SK-N-SH (cell line): ENCODE data around the gene MAGI3. TPM values are rescaled to one million over a fixed set of nuclear protein-coding genes. Genes with fewer than 3 reads are reported as not detected.

ENCODE experiments used
- CTCF ChIA-PET: fragments of 300-600, 350-600 bp; formaldehyde crosslinking; extraction: SDS; loops from one replicate; lab custom pipeline; 2021; lab: Yijun Ruan, JAX
- POLR2A ChIA-PET: fragments of 350-600 bp; sonication (Branson Sonifier 250); formaldehyde crosslinking; extraction: SDS; loops from one replicate; lab custom pipeline; 2020; ENCODE audit warnings: antibody characterized with exemption, inconsistent platforms; lab: Yijun Ruan, JAX
- DNase-seq: peaks from one replicate; pipeline ENCODE4 v3.0.0; 2012
- H2AFZ ChIP-seq: fragments of 200-600 bp; sonication (generic); 2 replicates; pipeline ENCODE4 v1.8.1; 2016; ENCODE audit warnings: antibody characterized with exemption, mild to moderate bottlenecking, low read depth
- H3F3A ChIP-seq: fragments of 200-600 bp; sonication (generic); replicated peaks from 2 replicates; pipeline ENCODE3; 2016; ENCODE audit warnings: antibody characterized with exemption, mild to moderate bottlenecking; ENCODE audit not compliant: insufficient read depth
- H3K27ac ChIP-seq, 2 experiments: fragments of 200-500 bp in 1 of 2; fragments of 200-600 bp in 1 of 2; sonication (Bioruptor generic) in 1 of 2; sonication (generic), shearing (Covaris generic) in 1 of 2; 2 replicates each; pipeline versions ENCODE4 v1.5.1 to v1.6.1; 2014 to 2016; ENCODE audit warnings: low read depth in 2 of 2, inconsistent platforms in 1 of 2, low read length in 1 of 2, mild to moderate bottlenecking in 1 of 2, mixed read lengths in 1 of 2
- H3K27me3 ChIP-seq: fragments of 200-600 bp; sonication (generic), shearing (Covaris generic); 2 replicates; pipeline ENCODE4 v1.6.1; 2016; ENCODE audit warnings: mixed run types; ENCODE audit not compliant: insufficient read depth
- H3K36me3 ChIP-seq, 2 experiments: fragments of 200-500 bp in 1 of 2; fragments of 200-600 bp in 1 of 2; sonication (Bioruptor generic) in 1 of 2; sonication (generic) in 1 of 2; replicated peaks in 1 of 2; 2 replicates each; pipeline versions ENCODE3 to v1.5.1; 2014 to 2016; ENCODE audit warnings: low read length in 1 of 2, mild to moderate bottlenecking in 1 of 2; ENCODE audit not compliant: insufficient read depth in 2 of 2, control insufficient read depth in 1 of 2
- H3K4me1 ChIP-seq, 2 experiments: fragments of 200-500 bp in 1 of 2; fragments of 200-600 bp in 1 of 2; sonication (Bioruptor generic) in 1 of 2; sonication (generic), shearing (Covaris generic) in 1 of 2; 2 replicates each; pipeline versions ENCODE4 v1.5.1 to v1.6.1; 2014 to 2016; ENCODE audit warnings: low read depth in 1 of 2, low read length in 1 of 2, mixed run types in 1 of 2; ENCODE audit not compliant: insufficient read depth in 2 of 2, control insufficient read depth in 1 of 2
- H3K4me2 ChIP-seq: fragments of 200-600 bp; sonication (generic), shearing (Covaris generic); 2 replicates; pipeline ENCODE4 v1.6.1; 2017; ENCODE audit warnings: mixed run types
- H3K4me3 ChIP-seq, 2 experiments: fragments of 200-500 bp in 1 of 2; fragments of 200-600 bp in 1 of 2; sonication (Bioruptor generic) in 1 of 2; sonication (generic), shearing (Covaris generic) in 1 of 2; 2 replicates each; pipeline versions ENCODE4 v1.5.1 to v1.8.1; 2014 to 2016; ENCODE audit warnings: low read depth in 2 of 2, inconsistent platforms in 1 of 2, low read length in 1 of 2, mild to moderate bottlenecking in 1 of 2, mixed read lengths in 1 of 2, moderate library complexity in 1 of 2
- H3K79me2 ChIP-seq: fragments of 200-600 bp; sonication (generic); 2 replicates; pipeline ENCODE4 v1.8.1; 2017; ENCODE audit warnings: mild to moderate bottlenecking; ENCODE audit not compliant: insufficient read depth
- H3K9ac ChIP-seq: fragments of 200-600 bp; sonication (generic); 2 replicates; pipeline ENCODE4 v1.6.1; 2017; ENCODE audit warnings: mixed run types
- H3K9me2 ChIP-seq: fragments of 200-600 bp; sonication (generic); 2 replicates; pipeline ENCODE4 v1.6.1; 2017; ENCODE audit warnings: mixed run types
- H3K9me3 ChIP-seq: fragments of 200-600 bp; sonication (generic); 2 replicates; pipeline ENCODE4 v1.6.1; 2017; ENCODE audit warnings: mixed run types, mild to moderate bottlenecking, moderate library complexity
- H4K20me1 ChIP-seq: fragments of 200-600 bp; sonication (generic); 2 replicates; pipeline ENCODE4 v1.6.1; 2017; ENCODE audit warnings: mild to moderate bottlenecking, mixed run types; ENCODE audit not compliant: insufficient read depth
- CHD2 ChIP-seq: fragments of 150-350 bp; IDR thresholded peaks from 2 replicates; pipeline ENCODE4 v1.6.1; 2018; ENCODE audit warnings: low read length; ENCODE audit not compliant: partially characterized antibody
- EP300 ChIP-seq, 2 experiments: IDR thresholded peaks; 2 replicates each; pipeline versions ENCODE4 v1.4.0 to v1.6.1; 2012; ENCODE audit warnings: borderline replicate concordance in 1 of 2, low read depth in 1 of 2, low read length in 1 of 2
- EZH2phosphoT487 ChIP-seq: fragments of 200-600 bp; sonication (generic); IDR thresholded peaks from 2 replicates; pipeline ENCODE4 v1.6.1; 2017; ENCODE audit warnings: low read depth, mixed run types, mild to moderate bottlenecking, antibody characterized with exemption, moderate library complexity, borderline replicate concordance
- GABPA ChIP-seq: IDR thresholded peaks from 2 replicates; pipeline ENCODE4 v1.4.0; 2012; ENCODE audit warnings: low read depth, mild to moderate bottlenecking
- MEF2A ChIP-seq: IDR thresholded peaks from 2 replicates; pipeline ENCODE4 v1.4.0; 2012; ENCODE audit warnings: low read depth, borderline replicate concordance
- MXI1 ChIP-seq: IDR thresholded peaks from 2 replicates; pipeline ENCODE4 v1.6.1; 2012; ENCODE audit warnings: mild to moderate bottlenecking, low read depth, low read length, improper control_type of control experiment
- SIN3A ChIP-seq: IDR thresholded peaks from 2 replicates; pipeline ENCODE4 v1.6.1; 2012; ENCODE audit warnings: low read depth, mild to moderate bottlenecking, low read length, moderate library complexity, borderline replicate concordance
- TEAD4 ChIP-seq: IDR thresholded peaks from 2 replicates; pipeline ENCODE4 v1.4.0; 2012; ENCODE audit warnings: mild to moderate bottlenecking, borderline replicate concordance; ENCODE audit not compliant: insufficient read depth
- YY1 ChIP-seq: IDR thresholded peaks from 2 replicates; pipeline ENCODE4 v1.4.0; 2012; ENCODE audit warnings: low read depth, mild to moderate bottlenecking
- WGBS: methylation state at CpG from one replicate; pipeline ENCODE4 v1.1.6; 2017; ENCODE audit warnings: low lambda C conversion rate; 5-methylcytosine and 5-hydroxymethylcytosine counted together
- polyA plus RNA-seq, 3 experiments: library from polyadenylated mRNA; depleted of rRNA; stranded (reverse); fragments of >200 nt; gene quantifications; 2 replicates each; pipeline ENCODE4 v1.2.3, GENCODE V29; 2012
- TF ChIP-seq, protein P1 (sequence below): IDR thresholded peaks from 2 replicates; pipeline ENCODE4 v1.4.0; 2012; ENCODE audit warnings: low read depth
- TF ChIP-seq, protein P2 (sequence below): IDR thresholded peaks from 2 replicates; pipeline ENCODE4 v1.4.0; 2012; ENCODE audit warnings: low read depth, borderline replicate concordance

The MAGI3 gene
- polyA plus RNA-seq, 1 of the 3 experiments (the other 2 are of a cell fraction), result 2.9 TPM

DNA sequence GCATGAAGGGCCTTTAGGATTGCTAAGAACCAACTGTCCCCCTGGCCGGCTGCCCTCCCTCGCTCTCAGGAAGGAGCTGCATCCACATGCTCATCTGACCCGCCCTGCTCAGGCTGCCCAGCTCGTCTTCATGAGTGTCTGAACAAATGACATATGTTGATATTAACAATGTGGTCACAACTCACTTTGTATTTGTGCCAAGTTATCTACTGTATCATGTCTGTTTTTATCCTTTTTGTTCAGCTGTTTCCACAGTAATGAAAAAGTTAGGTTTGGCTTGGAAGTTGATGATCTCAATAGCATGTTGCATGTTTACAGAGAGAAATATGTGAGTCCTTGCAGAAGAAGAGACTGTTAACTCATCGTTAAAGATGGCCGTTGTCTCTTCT lies 293.8 kb downstream of the MAGI3 start:
- Histone ChIP-seq H3K4me2 (no peak overlapping the region), H3F3A (peaks cover 10% of the 10 kb centered on the region), H3K27me3 (no peaks in the 10 kb centered on the region), H3K27ac (peak overlapping the region; percentile 34 to 72), H3K9ac (no peak overlapping the region), H3K36me3 (peaks cover 19 to 49% of the 10 kb centered on the region in 2 experiments), H2AFZ (no peak overlapping the region), H4K20me1 (no peaks in the 10 kb centered on the region), H3K9me3 (no peaks in the 10 kb centered on the region), H3K4me3 (no peak overlapping the region), H3K9me2 (no peaks in the 10 kb centered on the region), H3K79me2 (no peaks in the 10 kb centered on the region), H3K4me1 (peaks cover 0 to 9% of the 10 kb centered on the region in 2 experiments; a peak in 2 of 4 replicates)
- peak; percentile 51 for DNase-seq
- ChIA-PET POLR2A (no interaction called here), CTCF (interaction anchor here (1.2 to 4.0 kb wide), 2 partner anchors 543 to 611 kb away, joined by 3 to 14 read pairs; partner anchors contain the start of gene LRIG2)
- whole genome bisulfite sequencing, result 46% methylated on average over 6 of the region's 6 CpGs
- TF ChIP-seq, protein P1, sequence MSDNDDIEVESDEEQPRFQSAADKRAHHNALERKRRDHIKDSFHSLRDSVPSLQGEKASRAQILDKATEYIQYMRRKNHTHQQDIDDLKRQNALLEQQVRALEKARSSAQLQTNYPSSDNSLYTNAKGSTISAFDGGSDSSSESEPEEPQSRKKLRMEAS, result peak; percentile 30; the same call in 1 of the 2 replicates
- TF ChIP-seq, protein P2, sequence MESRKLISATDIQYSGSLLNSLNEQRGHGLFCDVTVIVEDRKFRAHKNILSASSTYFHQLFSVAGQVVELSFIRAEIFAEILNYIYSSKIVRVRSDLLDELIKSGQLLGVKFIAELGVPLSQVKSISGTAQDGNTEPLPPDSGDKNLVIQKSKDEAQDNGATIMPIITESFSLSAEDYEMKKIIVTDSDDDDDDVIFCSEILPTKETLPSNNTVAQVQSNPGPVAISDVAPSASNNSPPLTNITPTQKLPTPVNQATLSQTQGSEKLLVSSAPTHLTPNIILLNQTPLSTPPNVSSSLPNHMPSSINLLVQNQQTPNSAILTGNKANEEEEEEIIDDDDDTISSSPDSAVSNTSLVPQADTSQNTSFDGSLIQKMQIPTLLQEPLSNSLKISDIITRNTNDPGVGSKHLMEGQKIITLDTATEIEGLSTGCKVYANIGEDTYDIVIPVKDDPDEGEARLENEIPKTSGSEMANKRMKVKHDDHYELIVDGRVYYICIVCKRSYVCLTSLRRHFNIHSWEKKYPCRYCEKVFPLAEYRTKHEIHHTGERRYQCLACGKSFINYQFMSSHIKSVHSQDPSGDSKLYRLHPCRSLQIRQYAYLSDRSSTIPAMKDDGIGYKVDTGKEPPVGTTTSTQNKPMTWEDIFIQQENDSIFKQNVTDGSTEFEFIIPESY, result no peak
- TF ChIP-seq EP300 (IDR thresholded peaks at IDR 0.05; ENCODE audit: borderline replicate concordance in 1 of 2, low read depth in 1 of 2, low read length in 1 of 2) (peak in 1 of 2 experiments; percentile 27; a peak in 1 of 4 replicates), SIN3A (no peak), MXI1 (peak; percentile 62; the same call in 1 of the 2 replicates), CHD2 (peak; percentile 27)

DNA sequence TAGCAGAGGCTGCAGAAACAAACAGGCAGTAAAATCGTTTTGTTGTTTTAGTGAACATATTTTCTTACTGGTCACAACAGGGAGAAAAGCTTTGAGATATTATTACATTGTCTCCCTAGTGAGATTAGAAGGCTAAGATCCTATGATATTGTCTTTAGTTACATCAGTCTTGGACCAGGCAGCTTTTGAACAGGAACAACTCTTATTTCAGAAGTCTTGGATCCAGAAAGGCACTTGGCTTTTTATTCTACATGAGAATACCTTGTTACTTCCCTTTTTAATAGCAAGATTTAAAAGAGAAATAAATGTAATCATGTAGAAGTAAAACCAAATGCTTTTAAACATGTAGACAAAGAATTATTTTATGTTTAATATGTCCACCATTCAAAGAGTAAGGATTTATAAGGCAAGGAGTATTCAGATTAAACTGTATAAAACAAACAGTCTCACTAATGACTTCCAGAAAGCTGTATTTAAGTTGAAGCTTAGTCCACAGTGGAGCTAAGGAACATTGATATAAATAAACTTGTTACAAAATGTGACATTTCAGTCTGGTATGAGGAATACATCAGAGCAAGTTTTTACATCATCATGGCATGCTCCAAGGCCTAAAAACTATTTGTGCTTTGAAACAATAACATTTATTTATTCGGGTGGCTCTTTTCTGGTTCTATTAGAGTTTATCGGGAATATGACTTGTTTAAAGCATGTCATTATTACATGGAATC lies 296.7 kb downstream of the MAGI3 start:
- peaks cover 28 to 63% of the 10 kb centered on the region in 2 experiments for H3K36me3 ChIP-seq
- peak overlapping the region in 1 of 2 experiments; percentile 10; a peak in 1 of 4 replicates for H3K27ac ChIP-seq
- no peaks in the 10 kb centered on the region for H3K27me3 ChIP-seq
- no peak for TF ChIP-seq TEAD4
- no peak for TF ChIP-seq GABPA
- no peak for TF ChIP-seq YY1
- no peak for TF ChIP-seq MEF2A
- TF ChIP-seq CHD2, result no peak
- no peak for TF ChIP-seq EZH2phosphoT487
- H3K9me2 ChIP-seq, result no peaks in the 10 kb centered on the region
- H3K4me2 ChIP-seq, result no peak overlapping the region
- H3K9me3 ChIP-seq, result no peaks in the 10 kb centered on the region
- H3K79me2 ChIP-seq, result no peaks in the 10 kb centered on the region
- H4K20me1 ChIP-seq, result no peaks in the 10 kb centered on the region
- no peak for DNase-seq
- ChIA-PET CTCF (interaction anchor here (1.0 kb wide), 2 partner anchors 9 to 11 kb away, joined by 3 read pairs; no protein-coding TSS in a partner anchor), POLR2A (no interaction called here)
- no peak overlapping the region for H3K9ac ChIP-seq
- peaks cover 10% of the 10 kb centered on the region for H3F3A ChIP-seq
- no peak overlapping the region for H3K4me3 ChIP-seq
- WGBS, result 88% methylated on average over 3 of the region's 3 CpGs
- peaks cover 0 to 7% of the 10 kb centered on the region in 2 experiments; a peak in 2 of 4 replicates for H3K4me1 ChIP-seq
- no peak overlapping the region for H2AFZ ChIP-seq
